CD8-positive, alpha-beta memory T cell (primary cell): Measurements from ENCODE around the gene RPA1. TPM values are rescaled to one million over a fixed set of nuclear protein-coding genes. Genes with fewer than 3 reads are reported as not detected.
"Not testable (repeated sequence)": the region's sequence is repeated elsewhere in the genome, so short reads cannot be mapped to it uniquely, and the experiment has no call there.

Source experiments
- CTCF ChIA-PET: fragments of 350-600 bp; sonication (Branson Sonifier 250); formaldehyde crosslinking; loops from one replicate; lab custom pipeline; 2021; ENCODE audit warnings: antibody characterized with exemption; lab: Charles Lee
- POLR2A ChIA-PET: fragments of 350-600 bp; sonication (Branson Sonifier 250); formaldehyde crosslinking; loops from one replicate; lab custom pipeline; 2021; ENCODE audit warnings: antibody characterized with exemption; lab: Charles Lee
- DNase-seq, 5 donors: peaks; one replicate each; pipeline versions ENCODE4 v3.0.0 to v3.0.0-alpha.2; 2020 to 2022; ENCODE audit warnings: mixed read lengths in 1 of 5
- H3K27ac ChIP-seq: one replicate; pipeline ENCODE4 v1.7.0; 2013; ENCODE audit warnings: low read depth, mild to moderate bottlenecking, low read length, moderate library complexity
- H3K27me3 ChIP-seq: 2 replicates; pipeline ENCODE4 v1.7.0; 2013; ENCODE audit warnings: low read length, mild to moderate bottlenecking; ENCODE audit not compliant: insufficient read depth, poor library complexity, severe bottlenecking
- H3K36me3 ChIP-seq: 2 replicates; pipeline ENCODE4 v1.7.0; 2013; ENCODE audit warnings: mild to moderate bottlenecking, low read length, moderate library complexity; ENCODE audit not compliant: insufficient read depth
- H3K4me1 ChIP-seq: 2 replicates; pipeline ENCODE4 v1.7.0; 2013; ENCODE audit warnings: mild to moderate bottlenecking, low read length, moderate library complexity; ENCODE audit not compliant: insufficient read depth
- H3K4me3 ChIP-seq: 2 replicates; pipeline ENCODE4 v1.7.0; 2013; ENCODE audit warnings: mild to moderate bottlenecking, low read length
- H3K9me3 ChIP-seq: 2 replicates; pipeline ENCODE4 v1.7.0; 2013; ENCODE audit warnings: mild to moderate bottlenecking, low read length
- H3K27ac Mint-ChIP-seq, 8 donors: one replicate each; pipeline ENCODE4 v1.8.0; 2020 to 2021; ENCODE audit warnings: mixed read lengths in 8 of 8, mild to moderate bottlenecking in 6 of 8, inconsistent platforms in 3 of 8, moderate library complexity in 3 of 8
- H3K27me3 Mint-ChIP-seq, 2 donors: one replicate each; pipeline ENCODE4 v1.8.0; 2020 to 2021; ENCODE audit warnings: mixed read lengths in 2 of 2, mild to moderate bottlenecking in 1 of 2, moderate library complexity in 1 of 2
- H3K36me3 Mint-ChIP-seq, 3 donors: one replicate each; pipeline ENCODE4 v1.8.0; 2020 to 2021; ENCODE audit warnings: mixed read lengths in 3 of 3, inconsistent platforms in 1 of 3, mild to moderate bottlenecking in 1 of 3
- H3K4me1 Mint-ChIP-seq, 3 donors: one replicate each; pipeline ENCODE4 v1.8.0; 2020 to 2021; ENCODE audit warnings: mixed read lengths in 3 of 3, inconsistent platforms in 1 of 3, mild to moderate bottlenecking in 1 of 3
- H3K4me3 Mint-ChIP-seq, 7 donors: one replicate each; pipeline ENCODE4 v1.8.0; 2020 to 2021; ENCODE audit warnings: mixed read lengths in 7 of 7, mild to moderate bottlenecking in 6 of 7, moderate library complexity in 4 of 7, inconsistent platforms in 2 of 7
- H3K9me3 Mint-ChIP-seq, 5 donors: one replicate each; pipeline ENCODE4 v1.8.0; 2020 to 2022; ENCODE audit warnings: mixed read lengths in 5 of 5, mild to moderate bottlenecking in 3 of 5, moderate library complexity in 2 of 5, inconsistent platforms in 1 of 5
- polyA plus RNA-seq: library from polyadenylated mRNA; unstranded; fragments of 300-500 nt; fragmentation: Illumina TruSeq; gene quantifications from one replicate; pipeline ENCODE4 v1.2.3, GENCODE V29; 2021
- total RNA-seq, 2 experiments: library from RNA; stranded (reverse); gene quantifications; one replicate each; pipeline ENCODE4 v1.2.3, GENCODE V29; 2021

The RPA1 gene
- total and polyA plus RNA-seq, 3 experiments from 2014 or later, result 92.3 to 192 (median 168) TPM

- H3K27ac Mint-ChIP-seq, H3K4me3 ChIP-seq, POLR2A ChIA-PET, H3K27me3 ChIP-seq, H3K9me3 Mint-ChIP-seq, H3K27me3 Mint-ChIP-seq, CTCF ChIA-PET, H3K9me3 ChIP-seq, H3K27ac ChIP-seq, H3K4me3 Mint-ChIP-seq, H3K4me1 ChIP-seq: not testable (repeated sequence)
- H3K4me1 Mint-ChIP-seq, result peaks cover 10 to 12% (median 12%) of the 10 kb centered on the region in 3 donors
- peak in 1 of 5 donors; percentile 9 for DNase-seq
- H3K36me3 Mint-ChIP-seq, result peaks cover 4 to 87% (median 31%) of the 10 kb centered on the region in 3 donors
- peaks cover 63% of the 10 kb centered on the region for H3K36me3 ChIP-seq
Measured at GRCh38 chr17:1895479-1895878, 65.7 kb downstream of the RPA1 start.

GRCh38 chr17:1896243-1897104 lies 66.7 kb downstream of the RPA1 start:
- H3K4me1 ChIP-seq, result no peaks in the 10 kb centered on the region
- peaks cover 3 to 4% (median 3%) of the 10 kb centered on the region in 3 donors for H3K4me1 Mint-ChIP-seq
- H3K27me3 ChIP-seq, result no peaks in the 10 kb centered on the region
- peak in 1 of 5 donors; percentile 33 for DNase-seq
- POLR2A ChIA-PET, result no interaction called here
- H3K36me3 ChIP-seq, result peaks cover 61% of the 10 kb centered on the region
- no peaks in the 10 kb centered on the region for H3K9me3 ChIP-seq
- H3K27ac ChIP-seq, result no peak overlapping the region
- no peak overlapping the region for H3K4me3 Mint-ChIP-seq
- peak overlapping the region in 1 of 8 donors; percentile 33 for H3K27ac Mint-ChIP-seq
- no peak overlapping the region for H3K4me3 ChIP-seq
- peaks cover 4 to 78% (median 30%) of the 10 kb centered on the region in 3 donors for H3K36me3 Mint-ChIP-seq
- H3K9me3 Mint-ChIP-seq, result no peaks in the 10 kb centered on the region
- H3K27me3 Mint-ChIP-seq, result no peaks in the 10 kb centered on the region
- CTCF ChIA-PET, result no interaction called here

- ChIA-PET CTCF (no interaction called here), POLR2A (interaction anchor here (0.6 kb wide), 1 partner anchor 72 kb away, joined by 3 read pairs; no protein-coding TSS in a partner anchor)
- no peaks in the 10 kb centered on the region for H3K9me3 Mint-ChIP-seq
- H3K27ac Mint-ChIP-seq, result no peak overlapping the region
- no peaks in the 10 kb centered on the region for H3K9me3 ChIP-seq
- H3K36me3 Mint-ChIP-seq, result peaks cover 4 to 73% (median 29%) of the 10 kb centered on the region in 3 donors
- H3K4me1 Mint-ChIP-seq, result peaks cover 0 to under 1% (median 0%) of the 10 kb centered on the region in 3 donors
- no peak overlapping the region for H3K4me3 ChIP-seq
- H3K27me3 ChIP-seq, result no peaks in the 10 kb centered on the region
- DNase-seq, result no peak
- no peak overlapping the region for H3K27ac ChIP-seq
- no peaks in the 10 kb centered on the region for H3K27me3 Mint-ChIP-seq
- no peak overlapping the region for H3K4me3 Mint-ChIP-seq
- H3K36me3 ChIP-seq, result peaks cover 57% of the 10 kb centered on the region
- no peaks in the 10 kb centered on the region for H3K4me1 ChIP-seq
Measured at GRCh38 chr17:1897105-1897656, 67.4 kb downstream of the RPA1 start.

- Histone ChIP-seq H3K27ac (no peak overlapping the region), H3K4me1 (no peaks in the 10 kb centered on the region), H3K27me3 (no peaks in the 10 kb centered on the region), H3K9me3 (no peaks in the 10 kb centered on the region), H3K36me3 (peaks cover 46% of the 10 kb centered on the region), H3K4me3 (no peak overlapping the region)
- peaks cover 4 to 61% (median 20%) of the 10 kb centered on the region in 3 donors for H3K36me3 Mint-ChIP-seq
- no peak overlapping the region for H3K4me3 Mint-ChIP-seq
- ChIA-PET POLR2A (no interaction called here), CTCF (no interaction called here)
- H3K4me1 Mint-ChIP-seq, result no peaks in the 10 kb centered on the region
- H3K9me3 Mint-ChIP-seq, result no peaks in the 10 kb centered on the region
- DNase-seq, result no peak
- H3K27ac Mint-ChIP-seq, result no peak overlapping the region
- H3K27me3 Mint-ChIP-seq, result no peaks in the 10 kb centered on the region
Measured at GRCh38 chr17:1898332-1898731, 68.5 kb downstream of the RPA1 start.

- Mint-ChIP-seq H3K36me3 (peaks cover 4 to 57% (median 20%) of the 10 kb centered on the region in 3 donors), H3K4me3 (no peak overlapping the region), H3K27me3 (no peaks in the 10 kb centered on the region), H3K4me1 (no peaks in the 10 kb centered on the region), H3K27ac (peak overlapping the region in 1 of 8 donors; percentile 33), H3K9me3 (no peaks in the 10 kb centered on the region)
- CTCF ChIA-PET, result no interaction called here
- no peak overlapping the region for H3K27ac ChIP-seq
- no peak for DNase-seq
- no peaks in the 10 kb centered on the region for H3K4me1 ChIP-seq
- H3K4me3 ChIP-seq, result no peak overlapping the region
- POLR2A ChIA-PET, result no interaction called here
- peaks cover 43% of the 10 kb centered on the region for H3K36me3 ChIP-seq
- no peaks in the 10 kb centered on the region for H3K9me3 ChIP-seq
- H3K27me3 ChIP-seq, result no peaks in the 10 kb centered on the region
Measured at GRCh38 chr17:1898872-1899271, 69.1 kb downstream of the RPA1 start.

GRCh38 chr17:1899403-1900000 lies 69.7 kb downstream of the RPA1 start:
- H3K4me1 Mint-ChIP-seq, result no peaks in the 10 kb centered on the region

GRCh38 chr17:1904273-1905182 lies 74.7 kb downstream of the RPA1 start:
- H3K4me1 Mint-ChIP-seq, result peaks cover 4 to 14% (median 6%) of the 10 kb centered on the region in 3 donors
- no peak overlapping the region for H3K4me3 Mint-ChIP-seq
- peaks cover 22 to 45% of the 10 kb centered on the region in 2 donors for H3K27me3 Mint-ChIP-seq
- Histone ChIP-seq H3K36me3 (no peaks in the 10 kb centered on the region), H3K27ac (no peak overlapping the region), H3K9me3 (no peaks in the 10 kb centered on the region), H3K4me3 (no peak overlapping the region), H3K27me3 (peaks cover 20% of the 10 kb centered on the region), H3K4me1 (peaks cover 9% of the 10 kb centered on the region)
- no peak for DNase-seq
- peaks cover 0 to 3% (median 0%) of the 10 kb centered on the region in 3 donors for H3K36me3 Mint-ChIP-seq
- CTCF ChIA-PET, result interaction anchor here (0.8 kb wide), 1 partner anchor 126 kb away, joined by 3 read pairs; the partner anchor contains the start of gene DPH1
- POLR2A ChIA-PET, result no interaction called here
- no peak overlapping the region for H3K27ac Mint-ChIP-seq
- no peaks in the 10 kb centered on the region for H3K9me3 Mint-ChIP-seq

More at GRCh38 chr17:1899403-1900000, 69.7 kb downstream of the RPA1 start:
- POLR2A ChIA-PET, result no interaction called here
- H3K4me1 ChIP-seq, result no peaks in the 10 kb centered on the region
- DNase-seq, result no peak
- no peaks in the 10 kb centered on the region for H3K9me3 ChIP-seq
- H3K36me3 Mint-ChIP-seq, result peaks cover 4 to 51% (median 17%) of the 10 kb centered on the region in 3 donors
- H3K27ac Mint-ChIP-seq, result no peak overlapping the region
- CTCF ChIA-PET, result no interaction called here
- no peak overlapping the region for H3K4me3 ChIP-seq
- no peaks in the 10 kb centered on the region for H3K27me3 Mint-ChIP-seq
- no peak overlapping the region for H3K27ac ChIP-seq
- no peaks in the 10 kb centered on the region for H3K27me3 ChIP-seq
- H3K9me3 Mint-ChIP-seq, result no peaks in the 10 kb centered on the region
- H3K36me3 ChIP-seq, result peaks cover 38% of the 10 kb centered on the region
- no peak overlapping the region for H3K4me3 Mint-ChIP-seq
